GM19467 (cell line): Measurements from ENCODE around the gene REXO1.
"Not testable (repeated sequence)": the region's sequence is repeated elsewhere in the genome, so short reads cannot be mapped to it uniquely, and the experiment has no call there.

Experiments used
- ATAC-seq: cut with Tn5 transposase; IDR thresholded peaks from one replicate; pipeline ENCODE4 v1.9.1; 2021; ENCODE audit warnings: mild to moderate bottlenecking, moderate library complexity; ENCODE audit not compliant: unreplicated experiment

REXO1 gene

DNA sequence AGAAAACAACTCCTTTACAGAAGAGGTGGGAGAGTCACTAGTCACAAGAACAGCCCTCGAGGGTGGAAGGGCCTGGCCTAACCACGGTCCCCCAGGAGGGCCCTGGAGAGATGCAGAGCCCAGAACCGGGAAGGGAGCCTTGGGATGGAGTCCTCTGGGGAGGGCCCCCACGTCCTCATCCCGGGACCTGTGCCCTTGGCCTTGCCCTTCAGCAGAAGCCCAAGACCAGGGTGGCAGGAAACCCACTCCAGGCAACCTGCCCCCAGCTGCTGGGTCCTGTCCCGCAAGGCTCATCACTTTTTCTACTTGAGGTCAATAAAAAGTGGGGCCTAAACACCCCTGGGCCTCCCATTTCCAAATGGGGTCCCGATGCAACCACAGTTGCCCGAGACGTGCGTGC is 33.9 kb downstream of the REXO1 start:
- ATAC-seq: no peak

DNA sequence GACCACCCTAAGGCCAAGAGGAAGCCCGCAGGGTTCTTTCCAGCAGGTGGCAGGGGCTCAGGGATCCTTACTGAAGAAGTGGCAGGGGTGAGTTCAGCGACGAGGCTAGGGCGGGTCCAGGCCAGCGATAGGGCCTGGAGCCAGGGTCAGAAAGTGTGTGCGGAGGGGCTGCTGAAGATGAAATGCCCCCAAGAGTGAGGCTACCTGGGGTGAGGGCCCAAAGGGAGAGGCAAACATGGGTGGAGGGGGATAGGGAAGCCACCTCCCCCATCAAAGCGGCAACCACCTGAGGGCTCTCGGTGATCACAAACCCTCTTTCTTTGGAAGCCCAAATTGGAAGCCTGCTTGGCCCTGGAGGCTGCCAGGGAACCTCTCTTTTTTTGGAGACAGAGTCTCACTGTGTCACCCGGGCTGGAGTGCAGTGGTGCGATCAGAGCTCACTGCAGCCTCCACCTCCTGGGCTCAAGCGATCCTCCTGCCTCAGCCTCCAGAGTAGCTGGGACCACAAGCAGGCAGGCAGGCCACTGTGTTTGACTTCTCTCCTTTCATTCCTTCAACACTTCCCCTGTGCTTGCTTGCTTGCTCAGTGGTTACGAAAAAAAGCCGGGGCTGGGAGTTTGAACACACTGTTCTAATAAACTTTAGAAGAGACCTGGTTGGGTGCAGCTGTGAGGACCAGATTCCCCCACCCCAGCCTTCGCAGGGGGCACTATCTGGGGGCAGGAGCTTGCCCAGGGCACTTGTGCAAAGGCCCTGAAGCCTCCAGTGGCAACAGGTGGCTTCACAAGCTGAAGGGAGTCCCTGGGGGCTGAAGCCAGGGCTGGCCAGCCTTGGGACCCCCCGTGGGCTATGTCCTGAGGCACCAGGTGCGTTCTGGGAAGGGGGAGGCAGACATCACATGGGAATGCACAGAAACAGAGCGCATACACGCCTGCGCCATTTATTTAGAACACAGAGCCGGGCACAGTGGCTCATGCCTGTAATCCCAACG is 34.8 kb downstream of the REXO1 start:
- no peak for ATAC-seq

DNA sequence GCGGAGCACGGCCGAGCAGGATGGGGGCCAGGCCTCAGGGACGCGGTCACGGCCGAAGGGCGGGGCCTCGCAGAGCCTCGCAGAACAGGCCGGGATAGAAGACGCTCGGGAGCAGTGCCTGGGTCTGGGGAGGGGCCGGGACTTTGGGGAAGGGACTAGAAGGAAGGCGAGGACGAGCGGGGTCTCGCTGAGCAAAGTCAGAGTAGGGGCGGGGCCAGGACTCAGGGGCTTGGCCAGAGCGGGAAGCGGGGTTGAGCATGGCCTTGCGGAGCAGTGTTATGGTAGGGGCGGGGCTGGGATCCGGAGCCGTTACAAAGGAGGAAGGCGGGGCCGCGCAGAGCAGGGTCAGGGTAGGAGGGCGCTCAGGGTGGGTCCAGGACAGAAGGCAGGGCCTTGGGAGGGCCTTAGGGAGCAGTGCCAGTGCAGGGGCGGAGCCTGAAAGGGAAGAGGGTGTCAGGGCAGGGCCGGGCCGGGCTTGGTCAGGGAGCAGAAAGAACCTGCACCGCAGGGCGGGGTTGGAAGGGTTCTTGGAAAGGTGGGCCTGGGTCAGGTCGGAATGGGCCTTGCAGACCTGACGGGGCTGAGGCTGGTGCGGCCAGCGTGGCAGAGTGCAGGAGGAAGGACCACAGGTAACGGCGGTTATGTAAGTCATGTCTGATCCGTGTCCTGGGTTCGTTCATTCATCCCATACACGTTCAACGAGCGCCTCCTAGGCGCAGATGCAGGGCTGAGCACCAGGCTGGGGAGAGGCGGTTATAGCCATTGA is 35.7 kb downstream of the REXO1 start:
- peak; percentile 78 for ATAC-seq

DNA sequence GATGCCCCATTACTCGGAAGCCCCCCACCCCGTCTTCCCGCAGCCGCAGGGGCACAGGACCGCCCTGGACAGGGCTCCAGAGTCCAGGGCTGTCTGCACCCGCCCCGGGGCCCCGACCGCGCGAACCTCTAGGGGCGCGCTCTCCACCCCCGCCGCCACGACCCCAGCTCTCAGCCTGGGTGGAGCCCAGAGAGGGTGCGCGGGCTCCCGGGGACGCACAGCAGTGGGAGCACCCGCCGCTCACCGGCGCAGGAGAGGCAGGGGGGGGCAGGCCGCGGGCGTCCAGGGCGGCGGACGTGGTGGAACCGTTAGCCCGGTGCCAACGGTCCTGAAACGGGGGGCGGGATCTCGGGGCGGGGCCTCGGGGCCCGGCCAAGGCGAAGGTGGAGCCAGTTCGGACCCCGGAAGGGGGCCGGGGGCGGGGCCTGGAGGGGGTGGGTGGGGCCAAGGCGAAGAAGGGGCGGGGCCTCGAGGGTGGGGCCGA is 36.3 kb downstream of the REXO1 start, which contains the start of gene ATP8B3:
ATP8B3 (minus strand) TSS at position 335 of the 484 bp plus-strand sequence. CDS start 540 bp downstream, outside the sequence.
- ATAC-seq: peak; percentile 17

DNA sequence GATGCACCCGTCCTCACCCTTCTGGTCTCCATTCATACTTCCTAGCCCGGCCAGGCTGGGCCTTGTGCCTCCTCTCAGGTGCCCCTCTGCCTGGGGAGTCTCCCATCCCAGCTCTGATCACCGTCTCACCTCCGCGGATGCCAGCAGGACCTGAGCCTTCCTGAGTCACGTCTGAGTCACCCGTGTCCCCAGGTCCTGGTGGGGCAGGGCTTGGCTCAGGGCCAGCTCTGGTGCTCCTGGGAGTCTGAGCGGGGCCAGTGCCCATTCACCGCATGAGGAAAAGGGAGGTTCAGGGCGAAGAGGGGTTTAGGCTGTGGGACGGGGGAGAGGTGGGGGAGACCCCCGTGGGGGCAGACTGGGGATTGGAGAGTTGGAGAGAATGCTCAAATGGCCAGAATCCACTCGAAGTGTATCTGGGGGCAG is 36.8 kb downstream of the REXO1 start:
- ATAC-seq: no peak

DNA sequence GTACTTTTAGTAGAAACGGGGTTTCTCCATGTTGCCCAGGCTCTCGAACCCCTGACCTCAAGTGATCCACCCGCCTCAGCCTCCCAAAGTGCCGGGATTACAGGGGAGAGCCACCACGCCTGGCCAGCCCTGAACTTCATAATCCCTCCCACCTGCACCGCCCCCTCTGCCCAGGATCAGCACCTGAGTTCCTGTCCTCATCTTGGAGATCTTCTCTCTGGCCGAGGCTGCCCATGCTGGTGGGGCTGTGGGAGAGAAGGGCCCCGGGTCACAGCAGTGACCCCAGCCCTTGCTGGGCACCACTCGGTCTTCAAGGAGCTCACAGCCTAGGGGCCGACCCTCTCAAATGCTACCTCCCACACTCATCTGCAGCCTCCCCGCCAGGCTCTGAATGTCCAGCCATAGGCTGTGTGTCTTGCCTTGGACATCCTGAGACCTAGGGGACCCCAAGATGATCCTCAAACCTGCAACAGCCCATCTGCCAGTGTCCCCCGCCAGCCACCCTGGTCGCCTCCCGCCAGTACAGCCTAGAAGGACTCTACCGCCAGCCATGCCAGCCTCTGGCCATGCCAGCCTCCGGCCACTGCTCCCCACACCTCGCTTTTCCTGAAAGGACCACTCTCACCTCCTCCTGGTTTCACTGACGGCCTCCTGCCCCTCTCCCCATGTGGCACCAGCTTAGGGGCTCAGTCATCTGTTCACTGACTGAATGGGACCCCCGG is 37.7 kb downstream of the REXO1 start:
- ATAC-seq: no peak

DNA sequence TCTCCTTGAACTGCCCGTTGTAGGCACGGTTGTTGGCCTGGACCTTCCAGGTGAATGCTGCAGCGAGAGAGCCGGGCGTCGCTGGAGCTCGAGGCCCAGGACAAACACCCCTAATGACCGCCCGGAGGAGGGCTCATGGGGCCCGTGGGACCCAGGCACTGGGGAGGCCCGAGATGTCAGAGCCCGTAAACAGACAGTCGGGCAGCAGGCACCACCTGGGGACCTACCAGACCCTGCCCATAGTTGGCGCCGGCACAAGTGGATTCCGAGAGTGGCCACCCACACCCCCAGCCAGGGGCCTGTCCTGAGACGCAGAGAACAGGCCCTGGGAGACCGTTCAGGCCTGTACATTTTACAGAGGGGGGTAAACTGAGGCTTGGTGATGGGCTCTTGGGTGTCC is 38.6 kb downstream of the REXO1 start:
- no peak for ATAC-seq

DNA sequence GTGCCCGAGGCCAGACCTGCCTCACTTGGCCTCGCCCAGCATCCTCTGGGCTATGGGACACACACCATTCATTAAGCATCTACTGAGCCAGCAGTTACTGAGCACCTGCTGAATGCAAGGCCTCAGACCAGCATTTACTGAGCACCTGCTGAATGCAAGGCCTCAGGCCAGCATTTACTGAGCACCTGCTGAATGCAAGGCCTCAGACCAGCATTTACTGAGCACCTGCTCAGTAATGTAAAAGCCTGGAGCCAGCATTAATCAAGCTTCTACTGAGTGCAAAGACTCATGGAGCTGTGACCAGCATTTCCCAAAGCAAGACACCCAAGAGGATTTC is 39.9 kb downstream of the REXO1 start:
- no peak for ATAC-seq

DNA sequence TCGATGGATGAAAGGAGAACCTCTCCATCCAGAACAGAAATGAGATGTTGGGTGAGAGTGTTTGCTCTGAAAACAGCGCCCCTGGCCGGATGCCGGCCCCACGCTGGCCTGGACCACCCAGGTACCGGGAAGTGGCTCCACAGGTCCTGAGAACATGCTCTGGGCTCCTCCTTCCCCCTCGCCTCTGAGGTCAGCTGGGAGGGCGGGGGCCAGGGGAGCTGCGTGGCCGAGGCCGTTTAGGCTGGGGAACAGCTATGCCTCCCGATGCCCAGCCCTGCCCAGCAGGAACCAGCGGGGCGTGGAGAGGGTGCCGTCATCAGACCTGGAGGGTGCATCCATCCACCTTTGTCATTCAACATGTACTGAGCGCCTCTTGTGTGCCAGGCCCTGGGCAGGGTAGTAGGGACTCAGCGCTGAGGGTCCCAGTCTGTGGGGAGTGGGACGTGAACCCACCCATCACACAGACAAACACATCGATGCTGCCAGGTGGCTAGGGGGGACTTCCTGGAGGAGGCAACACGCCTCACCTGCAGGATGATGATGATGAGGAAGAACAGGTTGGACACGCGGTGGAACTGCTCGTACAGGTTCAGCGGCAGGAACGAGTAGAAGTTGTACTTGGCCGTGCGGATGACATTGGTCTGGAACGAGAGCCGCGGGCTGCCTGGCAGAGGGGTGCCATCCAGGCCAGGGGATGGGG is 40.4 kb downstream of the REXO1 start:
- ATAC-seq: no peak

DNA sequence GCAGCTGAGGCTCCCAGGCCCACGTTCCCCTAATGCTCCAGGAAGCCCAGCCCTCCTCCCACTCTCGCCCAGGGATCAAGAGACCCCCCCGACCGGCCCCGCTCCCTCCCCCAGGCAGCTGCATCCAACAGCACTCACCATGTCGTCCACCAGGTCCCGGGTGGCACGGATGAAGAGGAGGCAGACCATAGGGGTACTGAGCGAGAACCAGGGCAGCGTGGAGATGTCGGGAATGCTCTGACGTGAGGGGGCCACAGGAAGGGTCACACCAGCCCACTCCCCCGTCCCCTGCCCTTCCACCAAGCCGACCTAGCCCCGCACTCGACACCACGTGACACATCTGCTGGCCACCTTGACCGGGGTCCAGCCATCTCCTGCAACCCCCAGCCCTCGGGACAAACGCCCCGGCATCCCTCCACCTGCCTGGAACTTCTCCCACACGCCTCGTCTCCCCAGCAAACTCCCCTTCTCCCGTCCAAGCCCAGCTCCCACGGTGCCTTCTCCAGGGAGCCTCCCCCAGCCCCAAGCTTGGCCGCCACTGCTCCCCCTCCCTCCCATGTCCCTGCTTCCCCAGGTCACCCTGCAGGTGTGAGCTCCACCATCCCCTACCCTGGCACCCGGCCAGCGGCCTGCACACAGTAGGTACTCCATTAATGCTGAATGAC is 41.1 kb downstream of the REXO1 start:
- ATAC-seq: no peak

DNA sequence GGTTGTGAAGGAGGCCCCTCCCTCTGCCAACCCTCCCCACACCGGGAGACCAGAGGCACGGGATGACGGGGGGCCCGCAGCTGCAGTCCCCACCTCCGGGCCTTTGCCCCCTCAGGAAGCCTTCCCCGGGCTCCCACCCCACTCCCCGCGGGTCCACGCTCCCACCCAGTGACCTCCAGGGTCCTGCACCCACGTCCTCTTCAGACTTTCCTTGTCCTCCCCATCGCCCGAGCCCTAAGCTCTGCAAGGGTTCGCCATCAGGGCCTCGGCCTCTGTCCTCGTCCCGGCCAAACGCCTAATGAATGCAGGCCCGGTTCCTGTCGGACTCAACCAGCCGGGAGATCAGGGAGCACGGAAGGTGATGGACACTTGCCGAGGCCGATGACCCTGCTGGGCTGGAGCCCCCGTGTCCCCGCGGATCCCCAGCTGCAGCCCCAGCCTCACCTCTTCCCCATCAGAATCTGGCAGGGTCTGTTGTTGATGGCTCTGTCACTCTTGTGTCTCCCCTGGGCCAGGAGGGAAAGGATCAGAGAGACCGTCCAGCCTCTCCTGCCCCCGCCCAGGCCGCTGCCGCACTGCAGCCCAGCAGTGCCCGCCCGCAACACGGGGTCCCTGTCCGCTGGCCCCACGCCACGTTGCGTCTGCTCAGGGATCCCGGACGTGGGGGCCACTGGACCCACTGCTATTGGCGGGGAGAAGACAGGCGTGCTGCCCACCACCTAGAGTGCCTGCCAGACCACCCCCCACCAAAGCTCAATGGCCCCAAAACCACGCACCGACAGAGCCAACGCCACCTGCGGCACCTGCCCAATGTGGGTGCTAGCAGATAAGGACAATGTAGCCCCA is 41.9 kb downstream of the REXO1 start:
- ATAC-seq: no peak

DNA sequence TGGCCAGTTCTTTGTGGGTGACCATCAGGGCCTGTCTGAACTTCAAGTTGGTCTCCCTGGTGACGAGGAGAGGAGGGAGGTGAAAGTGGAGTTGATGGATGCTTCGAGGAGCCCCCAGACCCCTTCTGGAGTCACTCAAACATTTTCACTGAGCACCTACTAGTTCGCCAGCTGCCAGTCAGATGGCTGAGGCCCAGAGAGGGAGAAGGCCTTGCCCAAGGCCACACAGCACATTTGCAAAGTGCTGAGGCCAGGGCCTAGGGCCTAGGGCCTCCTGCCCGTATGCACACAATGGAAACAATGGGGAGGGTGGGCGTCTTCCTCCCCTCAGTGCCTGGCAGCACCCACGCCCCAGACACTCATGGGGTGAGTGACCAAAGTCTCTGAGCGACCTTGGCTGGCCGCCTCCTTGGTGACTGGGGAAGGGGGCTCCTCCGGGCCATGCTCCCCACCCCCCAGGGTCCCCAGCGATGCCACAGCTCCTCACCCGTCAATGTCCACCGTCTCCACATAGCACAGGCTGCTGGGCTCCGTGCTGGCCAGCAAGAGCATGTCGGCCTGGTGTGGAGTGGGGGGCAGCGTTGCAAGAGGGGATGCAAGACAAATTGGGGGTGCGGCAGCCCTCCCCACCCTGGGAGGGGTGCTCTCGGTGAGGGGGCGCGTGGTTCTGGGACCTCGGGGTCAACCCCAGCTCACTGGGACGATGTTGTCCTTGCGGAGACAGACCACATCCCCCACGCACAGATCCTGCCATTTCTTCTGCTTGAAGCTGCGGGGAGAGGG is 42.7 kb downstream of the REXO1 start:
- ATAC-seq: no peak

DNA sequence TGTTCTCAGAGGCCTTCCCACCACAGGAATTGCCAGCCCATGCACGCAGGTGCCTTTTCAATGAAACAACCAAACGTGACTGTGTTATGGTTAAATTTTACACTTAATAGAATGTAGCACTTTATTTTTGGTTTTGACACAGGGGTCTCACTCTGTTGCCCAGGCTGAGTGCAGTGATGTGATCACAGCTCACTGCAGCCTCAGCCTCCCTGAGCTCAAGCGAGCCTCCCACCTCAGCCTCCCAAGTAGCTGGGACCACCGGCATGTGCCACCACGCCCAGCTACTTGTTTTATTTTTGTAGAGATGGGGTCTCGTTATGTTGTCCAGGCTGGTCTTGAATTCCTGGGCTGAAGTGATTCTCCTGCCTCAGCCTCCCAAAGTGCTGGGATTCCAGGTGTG is 43.4 kb downstream of the REXO1 start:
- ATAC-seq: no peak

DNA sequence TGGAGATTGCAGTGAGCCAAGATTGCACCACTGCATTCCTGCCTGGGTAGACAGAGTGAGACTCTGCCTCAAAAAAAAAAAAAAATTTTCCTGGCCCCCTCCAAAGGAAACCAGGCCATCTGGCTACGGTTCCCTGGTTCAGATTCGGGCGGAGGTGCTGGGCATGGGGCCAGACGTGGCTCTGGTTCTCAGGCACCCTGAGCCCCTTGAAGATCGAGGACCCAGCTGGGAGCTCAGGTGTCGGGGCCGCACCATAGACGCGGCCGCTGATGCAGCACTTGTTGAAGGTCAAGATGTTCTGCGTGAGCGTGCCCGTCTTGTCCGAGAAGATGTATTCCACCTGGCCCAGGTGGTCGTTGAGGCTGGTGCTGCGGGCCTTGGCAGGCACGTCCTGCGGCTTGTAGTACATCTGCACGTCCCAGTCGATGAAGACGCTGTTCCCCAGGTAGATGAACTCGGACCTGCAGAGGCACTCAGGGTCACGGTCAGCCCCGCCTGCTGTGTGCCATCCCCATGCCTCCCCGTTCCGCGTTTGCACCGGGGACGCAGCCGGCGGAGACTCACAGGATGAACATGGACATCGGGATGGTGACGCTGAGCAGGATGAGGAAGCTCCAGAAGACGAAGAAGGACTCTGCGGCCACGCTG is 48.5 kb downstream of the REXO1 start:
- no peak for ATAC-seq

DNA sequence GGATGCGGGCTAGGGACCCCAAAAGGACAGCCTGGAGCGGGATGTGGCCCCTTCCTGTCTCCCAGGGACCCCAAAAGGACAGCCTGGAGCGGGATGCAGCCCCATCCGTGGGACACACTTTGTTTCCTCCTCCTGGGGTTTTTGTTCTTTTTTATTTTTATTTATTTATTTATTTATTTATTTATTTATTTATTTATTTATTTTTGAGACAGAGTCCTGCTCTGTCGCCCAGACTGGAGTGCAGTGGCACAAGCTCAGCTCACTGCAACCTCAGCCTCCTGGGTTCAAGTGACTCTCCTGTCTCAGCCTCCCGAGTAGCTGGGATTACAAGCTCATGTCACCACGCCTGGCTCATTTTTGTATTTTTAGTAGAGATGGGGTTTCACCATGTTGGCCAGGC is 51.0 kb downstream of the REXO1 start:
- ATAC-seq: not testable (repeated sequence)

DNA sequence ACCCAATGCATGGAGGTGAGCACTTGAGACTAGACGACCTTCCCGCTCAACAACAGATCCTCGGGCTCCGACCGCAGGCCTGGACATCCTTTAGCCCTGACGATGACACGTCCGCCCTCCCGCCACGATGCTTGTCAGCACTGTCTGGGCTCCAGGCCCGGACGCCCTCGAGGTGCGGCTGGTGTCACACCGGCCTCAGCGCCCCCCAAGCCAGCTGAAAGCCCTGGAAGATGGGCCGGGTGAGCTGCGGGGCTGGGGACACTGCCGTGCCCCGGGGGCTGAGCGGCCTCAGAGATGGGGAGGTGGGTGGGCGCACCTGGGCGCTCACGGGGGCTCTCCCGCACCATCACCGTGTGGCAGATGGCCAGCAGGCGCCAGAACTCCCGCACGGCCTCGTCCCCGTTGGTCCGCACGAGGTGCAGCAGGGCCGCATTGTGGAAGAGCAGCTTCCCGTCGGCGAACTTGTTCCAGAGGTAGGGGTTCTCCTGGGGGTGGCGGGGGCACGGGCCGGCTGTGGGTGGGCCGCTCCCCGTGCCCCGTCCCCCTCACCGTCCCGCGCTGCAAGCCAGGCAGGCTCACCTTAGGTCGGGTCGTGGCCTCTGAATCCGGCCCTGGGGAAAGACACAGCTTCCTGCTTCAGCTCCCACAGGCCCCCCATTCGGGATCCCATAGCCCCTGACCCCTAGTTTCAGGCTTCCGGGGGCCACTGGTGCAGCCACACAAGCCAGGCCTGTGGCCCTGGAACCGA is 51.7 kb downstream of the REXO1 start:
- ATAC-seq: no peak
